ENCODE data around the gene DRC7. TPM values are rescaled to one million over a fixed set of nuclear protein-coding genes. Genes with fewer than 3 reads are reported as not detected.

The DRC7 gene
- total RNA-seq, 1 donor from 2014 or later, result not detected

GRCh38 chr16:57751539-57752202 lies 57.1 kb downstream of the DRC7 start:
- no peak for DNase-seq
- Mint-ChIP-seq H3K9me3 (no peaks in the 10 kb centered on the region), H3K4me1 (no peaks in the 10 kb centered on the region), H3K4me3 (no peak overlapping the region), H3K27ac (no peak overlapping the region), H3K36me3 (ENCODE audit: low read depth) (peaks cover 12% of the 10 kb centered on the region), H3K27me3 (no peaks in the 10 kb centered on the region)
- intact Hi-C loops (cut with micrococcal nuclease), result loop anchor here (10.0 kb wide), 1 partner anchor 113 kb away; no protein-coding TSS in a partner anchor

GRCh38 chr16:57752203-57752580 lies 57.6 kb downstream of the DRC7 start:
- H3K27me3 Mint-ChIP-seq, result no peaks in the 10 kb centered on the region
- intact Hi-C loops (cut with micrococcal nuclease), result loop anchor here (10.0 kb wide), 1 partner anchor 113 kb away; no protein-coding TSS in a partner anchor
- H3K27ac Mint-ChIP-seq, result no peak overlapping the region
- no peaks in the 10 kb centered on the region for H3K9me3 Mint-ChIP-seq
- DNase-seq, result no peak
- H3K36me3 Mint-ChIP-seq (ENCODE audit: low read depth), result peaks cover 12% of the 10 kb centered on the region
- no peak overlapping the region for H3K4me3 Mint-ChIP-seq
- H3K4me1 Mint-ChIP-seq, result no peaks in the 10 kb centered on the region

- Mint-ChIP-seq H3K27me3 (no peaks in the 10 kb centered on the region), H3K4me3 (no peak overlapping the region), H3K36me3 (ENCODE audit: low read depth) (peaks cover 12% of the 10 kb centered on the region), H3K9me3 (no peaks in the 10 kb centered on the region), H3K4me1 (no peaks in the 10 kb centered on the region), H3K27ac (no peak overlapping the region)
- intact Hi-C loops (cut with micrococcal nuclease), result loop anchor here (10.0 kb wide), 1 partner anchor 112 kb away; no protein-coding TSS in a partner anchor
- no peak for DNase-seq
These were observed 58.2 kb downstream of the DRC7 start for GRCh38 chr16:57752581-57753447.

- no peak for DNase-seq
- no peaks in the 10 kb centered on the region for H3K9me3 Mint-ChIP-seq
- no peak overlapping the region for H3K4me3 Mint-ChIP-seq
- no peak overlapping the region for H3K27ac Mint-ChIP-seq
- H3K27me3 Mint-ChIP-seq, result no peaks in the 10 kb centered on the region
- peaks cover 12% of the 10 kb centered on the region for H3K36me3 Mint-ChIP-seq (ENCODE audit: low read depth)
- no peaks in the 10 kb centered on the region for H3K4me1 Mint-ChIP-seq
- intact Hi-C loops (cut with micrococcal nuclease), result loop anchor here (10.0 kb wide), 1 partner anchor 111 kb away; no protein-coding TSS in a partner anchor
These were observed 59.1 kb downstream of the DRC7 start for GRCh38 chr16:57753448-57754353.

GRCh38 chr16:57754354-57755060 lies 59.9 kb downstream of the DRC7 start:
- no peaks in the 10 kb centered on the region for H3K4me1 Mint-ChIP-seq
- no peaks in the 10 kb centered on the region for H3K27me3 Mint-ChIP-seq
- DNase-seq, result no peak
- H3K27ac Mint-ChIP-seq, result no peak overlapping the region
- no peaks in the 10 kb centered on the region for H3K9me3 Mint-ChIP-seq
- intact Hi-C loops (cut with micrococcal nuclease), result loop anchor here (10.0 kb wide), 1 partner anchor 110 kb away; no protein-coding TSS in a partner anchor
- peaks cover 12% of the 10 kb centered on the region for H3K36me3 Mint-ChIP-seq (ENCODE audit: low read depth)
- H3K4me3 Mint-ChIP-seq, result no peak overlapping the region

GRCh38 chr16:57755061-57755684 lies 60.6 kb downstream of the DRC7 start:
- Mint-ChIP-seq H3K4me1 (no peaks in the 10 kb centered on the region), H3K27ac (no peak overlapping the region), H3K36me3 (ENCODE audit: low read depth) (peaks cover 12% of the 10 kb centered on the region), H3K9me3 (no peaks in the 10 kb centered on the region), H3K27me3 (no peaks in the 10 kb centered on the region), H3K4me3 (no peak overlapping the region)
- intact Hi-C loops (cut with micrococcal nuclease), result loop anchor here (10.0 kb wide), 1 partner anchor 110 kb away; no protein-coding TSS in a partner anchor
- no peak for DNase-seq

- Mint-ChIP-seq H3K27ac (no peak overlapping the region), H3K9me3 (no peaks in the 10 kb centered on the region), H3K27me3 (no peaks in the 10 kb centered on the region), H3K36me3 (ENCODE audit: low read depth) (peaks cover 12% of the 10 kb centered on the region), H3K4me3 (no peak overlapping the region), H3K4me1 (no peaks in the 10 kb centered on the region)
- intact Hi-C loops (cut with micrococcal nuclease), result loop anchor here (10.0 kb wide), 1 partner anchor 109 kb away; no protein-coding TSS in a partner anchor
- no peak for DNase-seq
These were observed 61.3 kb downstream of the DRC7 start for GRCh38 chr16:57755726-57756423.

GRCh38 chr16:57756424-57757325 lies 62.1 kb downstream of the DRC7 start:
- Mint-ChIP-seq H3K36me3 (ENCODE audit: low read depth) (peaks cover 8% of the 10 kb centered on the region), H3K4me3 (no peak overlapping the region), H3K9me3 (no peaks in the 10 kb centered on the region), H3K27ac (no peak overlapping the region), H3K4me1 (no peaks in the 10 kb centered on the region), H3K27me3 (no peaks in the 10 kb centered on the region)
- intact Hi-C loops (cut with micrococcal nuclease), result loop anchor here (1.0 to 10.0 kb wide), 2 partner anchors 108 to 243 kb away; no protein-coding TSS in a partner anchor
- DNase-seq, result no peak

- Mint-ChIP-seq H3K9me3 (no peaks in the 10 kb centered on the region), H3K27ac (no peak overlapping the region), H3K4me3 (no peak overlapping the region), H3K4me1 (no peaks in the 10 kb centered on the region), H3K27me3 (no peaks in the 10 kb centered on the region), H3K36me3 (ENCODE audit: low read depth) (peaks cover 8% of the 10 kb centered on the region)
- peak; percentile 97 for DNase-seq
- intact Hi-C loops (cut with micrococcal nuclease), result loop anchor here (1.0 to 10.0 kb wide), 2 partner anchors 107 to 242 kb away; no protein-coding TSS in a partner anchor
These were observed 62.8 kb downstream of the DRC7 start for GRCh38 chr16:57757326-57757786.

- Mint-ChIP-seq H3K9me3 (no peaks in the 10 kb centered on the region), H3K4me1 (no peaks in the 10 kb centered on the region), H3K4me3 (no peak overlapping the region), H3K27ac (no peak overlapping the region), H3K27me3 (no peaks in the 10 kb centered on the region), H3K36me3 (ENCODE audit: low read depth) (peaks cover 8% of the 10 kb centered on the region)
- DNase-seq, result no peak
- intact Hi-C loops (cut with micrococcal nuclease), result loop anchor here (1.0 to 10.0 kb wide), 2 partner anchors 107 to 241 kb away; no protein-coding TSS in a partner anchor
These were observed 63.3 kb downstream of the DRC7 start for GRCh38 chr16:57757883-57758282.

All from activated CD4-positive, alpha-beta T cell treated with anti-CD3 and anti-CD28 coated beads, Interleukin-2, amount 10 ng/mL, durations not matched to agents 24 days and 14 days (primary cell).